Heart left ventricle (tissue), 16 donors: Measurements from ENCODE around the gene MANBA. TPM values are rescaled to one million over a fixed set of nuclear protein-coding genes. Genes with fewer than 3 reads are reported as not detected.

ENCODE experiments used
- ATAC-seq, 4 donors: fragments of 200-7000 bp; cut with Tn5 transposase; one replicate each; pipeline ENCODE4 v1.9.1; 2020 to 2022; ENCODE audit warnings: moderate library complexity in 4 of 4, mild to moderate bottlenecking in 3 of 4, moderate number of reproducible peaks in 1 of 4
- DNase-seq, 5 donors: peaks; one replicate each; pipeline ENCODE4 v3.0.0-alpha.2; 2020
- H3K27ac ChIP-seq, 12 donors: fragments of 200-600 bp; sonication (generic) in 4 of 12; one replicate each; pipeline versions ENCODE4 v1.5.0 to v1.8.0; 2016 to 2022; ENCODE audit warnings: mild to moderate bottlenecking in 2 of 12
- H3K27me3 ChIP-seq, 9 donors: fragments of 200-600 bp; sonication (generic) in 2 of 9; one replicate each; pipeline versions ENCODE4 v1.5.1 to v1.8.0; 2016 to 2022; ENCODE audit warnings: mild to moderate bottlenecking in 3 of 9
- H3K36me3 ChIP-seq, 9 donors: fragments of 200-600 bp; sonication (generic) in 2 of 9; one replicate each; pipeline versions ENCODE4 v1.5.0 to v1.8.0; 2018 to 2022; ENCODE audit warnings: mild to moderate bottlenecking in 2 of 9
- H3K4me1 ChIP-seq, 12 donors: fragments of 200-600 bp; sonication (generic) in 4 of 12; one replicate each; pipeline versions ENCODE4 v1.5.0 to v1.8.0; 2016 to 2022; ENCODE audit warnings: mild to moderate bottlenecking in 3 of 12
- H3K4me3 ChIP-seq, 12 donors: fragments of 200-600 bp; sonication (generic) in 4 of 12; one replicate each; pipeline versions ENCODE4 v1.5.0 to v1.8.0; 2017 to 2022; ENCODE audit warnings: mild to moderate bottlenecking in 9 of 12, moderate library complexity in 4 of 12
- H3K9me3 ChIP-seq, 12 donors: fragments of 200-600 bp; sonication (generic) in 4 of 12; one replicate each; pipeline versions ENCODE4 v1.5.0 to v1.8.0; 2016 to 2022; ENCODE audit warnings: mild to moderate bottlenecking in 1 of 12
- POLR2A ChIP-seq, 2 donors: fragments of 450-650 bp; IDR thresholded peaks; one replicate each; pipeline ENCODE4 v1.6.1; 2017; ENCODE audit warnings: antibody characterized with exemption in 2 of 2, mild to moderate bottlenecking in 2 of 2, moderate library complexity in 2 of 2
- WGBS, 4 donors: extraction: QIAGEN DNeasy Blood & Tissue Kit in 2 of 4; methylation state at CpG; one replicate each; pipeline versions ENCODE4 v1.1.5 to v1.1.7; 2013 to 2018; 5-methylcytosine and 5-hydroxymethylcytosine counted together
- intact Hi-C, 10 donors: fragments of 100-400 bp; cut with DNase I; formaldehyde crosslinking; loops; one replicate each; pipeline versions ENCODE4 v1.11.1 to v1.14.2; 2022
- polyA plus RNA-seq, 2 donors: library from polyadenylated mRNA; stranded (reverse); fragments of 200-250 nt; gene quantifications; one replicate each; pipeline ENCODE4 v1.2.3, GENCODE V29; 2013
- total RNA-seq, 9 donors: library from RNA; depleted of rRNA in 2 of 9; stranded (reverse); fragments of >200 nt in 2 of 9; fragmentation: NEBNext Ultra II Directional in 3 of 9; extraction: Animal tissue kit (Norgen Biotek cat#: 25700) in 3 of 9; gene quantifications; one replicate each; pipeline versions ENCODE4 v1.1.0 to v1.2.4, GENCODE V29; 2016 to 2023
- TF ChIP-seq, protein P1 (sequence below), 12 donors: fragments of 200-600 bp; sonication (generic) in 4 of 12; IDR thresholded peaks; one replicate each; pipeline versions ENCODE4 v1.5.0 to v1.8.0; 2018 to 2022; ENCODE audit warnings: antibody characterized with exemption in 12 of 12, mild to moderate bottlenecking in 5 of 12
- donor health status: ischemic (EF 13 %, LVEDD 7.1; RV severe dilation, severe dysfunction).
- donor health status: healthy with polysubstance abuse.
- donor health status: DM: no; HTN: yes; CAD: no.
- donor health status: DM: no; HTN: no; CAD: no.
- donor health status: ischemic (EF 25% LVEDD 6.9; RV normal size, moderate dysfunction).
- donor health status: ischemic (EF 25% LVEDD 5.7; RV mildly dilated, moderate dysfunction).
- donor health status: healthy.
- donor health status: DM: yes; HTN: yes; CAD: no.
- donor health status: ischemic (EF 35%, LVEDD 5.7; RV mildly dilated, moderate dysfunction).
- donor health status: nonischemic (EF 11% LVEDD 7.7; RV severe dilation, severe dysfunction).
- donor health status: DM: yes; HTN: yes; CAD: no.
- donor health status: PGD.
- donor health status: ischemic (EF 29% LVEDD 5.4; RV normal size, mild dysfunction).
- donor health status: nonischemic (EF 23%, LVEDD 6.1; RV moderate dilation, normal function).

The MANBA gene
- total and polyA plus RNA-seq, 11 donors, result 6.2 to 44.0 (median 34.2) TPM

- no peak for TF ChIP-seq POLR2A (IDR thresholded peaks at IDR 0.05)
- TF ChIP-seq, protein P1, sequence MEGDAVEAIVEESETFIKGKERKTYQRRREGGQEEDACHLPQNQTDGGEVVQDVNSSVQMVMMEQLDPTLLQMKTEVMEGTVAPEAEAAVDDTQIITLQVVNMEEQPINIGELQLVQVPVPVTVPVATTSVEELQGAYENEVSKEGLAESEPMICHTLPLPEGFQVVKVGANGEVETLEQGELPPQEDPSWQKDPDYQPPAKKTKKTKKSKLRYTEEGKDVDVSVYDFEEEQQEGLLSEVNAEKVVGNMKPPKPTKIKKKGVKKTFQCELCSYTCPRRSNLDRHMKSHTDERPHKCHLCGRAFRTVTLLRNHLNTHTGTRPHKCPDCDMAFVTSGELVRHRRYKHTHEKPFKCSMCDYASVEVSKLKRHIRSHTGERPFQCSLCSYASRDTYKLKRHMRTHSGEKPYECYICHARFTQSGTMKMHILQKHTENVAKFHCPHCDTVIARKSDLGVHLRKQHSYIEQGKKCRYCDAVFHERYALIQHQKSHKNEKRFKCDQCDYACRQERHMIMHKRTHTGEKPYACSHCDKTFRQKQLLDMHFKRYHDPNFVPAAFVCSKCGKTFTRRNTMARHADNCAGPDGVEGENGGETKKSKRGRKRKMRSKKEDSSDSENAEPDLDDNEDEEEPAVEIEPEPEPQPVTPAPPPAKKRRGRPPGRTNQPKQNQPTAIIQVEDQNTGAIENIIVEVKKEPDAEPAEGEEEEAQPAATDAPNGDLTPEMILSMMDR (IDR thresholded peaks at IDR 0.05), result no peak
- 64 to 72% (median 67%) methylated on average over 2 of the region's 2 CpGs for WGBS, 4 donors
- H3K27me3 ChIP-seq, result no peaks in the 10 kb centered on the region
- H3K4me1 ChIP-seq, result no peaks in the 10 kb centered on the region
- ATAC-seq (no peak), DNase-seq (no peak)
- intact Hi-C loops, result loop anchor here in 1 of 10 donors (5.0 kb wide), 1 partner anchor 157 kb away; no protein-coding TSS in a partner anchor
- peaks cover 0 to 100% (median 93%) of the 10 kb centered on the region in 9 donors for H3K36me3 ChIP-seq
- no peak overlapping the region for H3K27ac ChIP-seq
- H3K4me3 ChIP-seq, result no peak overlapping the region
- no peaks in the 10 kb centered on the region for H3K9me3 ChIP-seq
Observed at GRCh38 chr4:102604222-102604940, 156.4 kb downstream of the MANBA start.

DNA sequence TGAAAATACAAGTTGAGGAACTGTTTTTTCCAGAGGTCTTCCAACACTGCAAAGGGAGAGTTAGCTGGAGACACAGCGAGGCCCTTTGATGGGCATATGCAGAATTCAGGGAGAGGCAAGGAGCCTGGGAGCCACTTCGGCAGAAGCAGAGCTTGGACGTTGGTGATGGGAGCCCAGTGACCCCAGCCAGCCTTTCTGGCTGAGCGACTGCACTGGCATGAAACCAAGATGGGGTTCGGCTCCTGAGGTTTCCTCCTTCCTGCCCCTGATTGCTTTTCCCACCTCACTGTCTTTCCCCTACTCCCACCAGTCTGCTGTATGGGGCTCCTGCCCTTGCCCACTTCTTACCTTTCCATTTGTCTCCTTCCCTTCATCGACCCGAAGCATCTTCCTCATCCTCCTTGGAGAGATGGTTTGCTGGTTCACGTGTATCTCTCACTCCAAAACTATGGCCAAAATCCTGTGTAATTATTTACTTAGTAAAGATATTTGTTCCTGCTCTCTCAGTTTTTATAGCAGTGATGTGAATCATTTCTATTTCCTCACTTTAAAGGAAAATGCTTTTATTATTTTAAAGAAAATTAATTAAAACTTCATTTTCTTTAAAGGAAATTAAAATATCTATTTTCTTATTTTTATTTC lies 159.1 kb downstream of the MANBA start:
- Histone ChIP-seq H3K4me3 (no peak overlapping the region), H3K27me3 (no peaks in the 10 kb centered on the region), H3K9me3 (no peaks in the 10 kb centered on the region), H3K27ac (no peak overlapping the region), H3K36me3 (peaks cover 0 to 100% (median 93%) of the 10 kb centered on the region in 9 donors), H3K4me1 (peaks cover 0 to 15% (median 8%) of the 10 kb centered on the region in 12 donors)
- WGBS, 4 donors, result 81 to 90% (median 87%) methylated on average over 8 of the region's 8 CpGs
- TF ChIP-seq POLR2A (IDR thresholded peaks at IDR 0.05), result no peak
- TF ChIP-seq, protein P1 (IDR thresholded peaks at IDR 0.05), result no peak
- intact Hi-C loops, result loop anchor here in 1 of 10 donors (5.0 kb wide), 1 partner anchor 154 kb away; no protein-coding TSS in a partner anchor
- DNase-seq (no peak), ATAC-seq (no peak)

GRCh38 chr4:102600689-102601088 lies 160.1 kb downstream of the MANBA start:
- intact Hi-C loops, result loop anchor here in 1 of 10 donors (5.0 kb wide), 1 partner anchor 153 kb away; no protein-coding TSS in a partner anchor
- Histone ChIP-seq H3K36me3 (peaks cover 0 to 100% (median 93%) of the 10 kb centered on the region in 9 donors), H3K27ac (no peak overlapping the region), H3K4me3 (no peak overlapping the region), H3K9me3 (no peaks in the 10 kb centered on the region), H3K4me1 (peaks cover 0 to 15% (median 8%) of the 10 kb centered on the region in 12 donors), H3K27me3 (no peaks in the 10 kb centered on the region)
- DNase-seq (no peak), ATAC-seq (no peak)
- no peak for TF ChIP-seq POLR2A (IDR thresholded peaks at IDR 0.05)
- TF ChIP-seq, protein P1 (IDR thresholded peaks at IDR 0.05), result no peak

- ATAC-seq (no peak), DNase-seq (no peak)
- Histone ChIP-seq H3K27me3 (no peaks in the 10 kb centered on the region), H3K36me3 (peaks cover 0 to 100% (median 95%) of the 10 kb centered on the region in 9 donors), H3K27ac (no peak overlapping the region), H3K9me3 (no peaks in the 10 kb centered on the region), H3K4me3 (no peak overlapping the region), H3K4me1 (peaks cover 0 to 15% (median 8%) of the 10 kb centered on the region in 12 donors)
- intact Hi-C loops, result loop anchor here in 3 of 10 donors (5.0 to 10.0 kb wide), 3 partner anchors 95 to 153 kb away; partner anchors contain the start of gene NFKB1 (in 2 of the 3)
- 95 to 96% (median 95%) methylated on average over 3 of the region's 3 CpGs for WGBS, 4 donors
- TF ChIP-seq POLR2A (IDR thresholded peaks at IDR 0.05), result no peak
- TF ChIP-seq, protein P1 (IDR thresholded peaks at IDR 0.05), result no peak
Observed at GRCh38 chr4:102599886-102600285, 160.9 kb downstream of the MANBA start.
